CD4-positive, alpha-beta T cell treated with Interleukin-10 for 1 hour (primary cell): Measurements from ENCODE around the gene FCRLB.
"Not testable (repeated sequence)": the region's sequence is repeated elsewhere in the genome, so short reads cannot be mapped to it uniquely, and the experiment has no call there.

ENCODE experiments used
- DNase-seq: peaks from one replicate; pipeline ENCODE4 v3.0.0-alpha.2; 2020

The FCRLB gene

GRCh38 chr1:161743231-161743630, 21.9 kb downstream of the FCRLB start:
- no peak for DNase-seq

- DNase-seq, result no peak
Measured at GRCh38 chr1:161747801-161748200, 26.5 kb downstream of the FCRLB start.

GRCh38 chr1:161749509-161750407, 28.4 kb downstream of the FCRLB start, which contains the start of gene DUSP12:
DUSP12 (plus strand) TSS chr1:161749786; CDS start chr1:161749802, 16 bp downstream.
- DNase-seq, result peak; percentile 91

GRCh38 chr1:161763522-161764098, 42.3 kb downstream of the FCRLB start:
- peak; percentile 76 for DNase-seq

GRCh38 chr1:161766102-161766981, 45.0 kb downstream of the FCRLB start, which contains the start of gene ATF6:
ATF6 (plus strand) TSS chr1:161766320; CDS start chr1:161766361, 41 bp downstream.
- peak; percentile 89 for DNase-seq

GRCh38 chr1:161768461-161768860, 47.1 kb downstream of the FCRLB start:
- DNase-seq, result no peak

GRCh38 chr1:161768986-161769672, 47.8 kb downstream of the FCRLB start:
- no peak for DNase-seq

GRCh38 chr1:161769673-161770045, 48.3 kb downstream of the FCRLB start:
- DNase-seq, result not testable (repeated sequence)

- DNase-seq, result no peak
Measured at GRCh38 chr1:161770250-161770649, 48.9 kb downstream of the FCRLB start.

GRCh38 chr1:161771161-161771560, 49.8 kb downstream of the FCRLB start:
- DNase-seq, result no peak

- no peak for DNase-seq
Measured at GRCh38 chr1:161771973-161772372, 50.6 kb downstream of the FCRLB start.

- no peak for DNase-seq
Measured at GRCh38 chr1:161772397-161772796, 51.1 kb downstream of the FCRLB start.

GRCh38 chr1:161773791-161774190, 52.4 kb downstream of the FCRLB start:
- no peak for DNase-seq

- no peak for DNase-seq
Measured at GRCh38 chr1:161777261-161777660, 55.9 kb downstream of the FCRLB start.
